KMS-11 (cell line): ENCODE results near the gene SYT9.

Experiments
- H2AFZ ChIP-seq: fragments of 200-600 bp; sonication (generic); 2 replicates; pipeline ENCODE4 v1.6.1; 2016; ENCODE audit warnings: antibody characterized with exemption, mixed run types, low read depth
- H3K27ac ChIP-seq: fragments of 200-600 bp; sonication (generic); 2 replicates; pipeline ENCODE4 v1.6.1; 2016; ENCODE audit warnings: mild to moderate bottlenecking, mixed run types
- H3K27me3 ChIP-seq: fragments of 200-600 bp; sonication (generic); 2 replicates; pipeline ENCODE4 v1.6.1; 2017; ENCODE audit warnings: mild to moderate bottlenecking, low read depth, mixed run types, moderate library complexity; ENCODE audit not compliant: insufficient read depth
- H3K36me3 ChIP-seq: fragments of 200-600 bp; sonication (generic); 2 replicates; pipeline ENCODE4 v1.6.1; 2017; ENCODE audit warnings: mild to moderate bottlenecking, mixed run types; ENCODE audit not compliant: insufficient read depth
- H3K4me1 ChIP-seq: fragments of 200-600 bp; sonication (generic); 2 replicates; pipeline ENCODE4 v1.6.1; 2016; ENCODE audit warnings: mild to moderate bottlenecking, low read depth, mixed run types; ENCODE audit not compliant: poor library complexity, severe bottlenecking
- H3K4me2 ChIP-seq: fragments of 200-600 bp; sonication (generic); 2 replicates; pipeline ENCODE4 v1.7.0; 2016; ENCODE audit warnings: mild to moderate bottlenecking, mixed run types
- H3K4me3 ChIP-seq: fragments of 200-600 bp; sonication (generic); IDR thresholded peaks from 2 replicates; pipeline ENCODE4 v1.6.1; 2017; ENCODE audit warnings: low read depth, low read length, mixed read lengths; ENCODE audit not compliant: insufficient read depth
- H3K79me2 ChIP-seq: fragments of 200-600 bp; sonication (generic); 2 replicates; pipeline ENCODE4 v1.6.1; 2016; ENCODE audit warnings: low read depth, mixed run types; ENCODE audit not compliant: insufficient read depth
- H3K9ac ChIP-seq: fragments of 200-600 bp; sonication (generic); 2 replicates; pipeline ENCODE4 v1.6.1; 2016; ENCODE audit warnings: mild to moderate bottlenecking, mixed run types
- H4K20me1 ChIP-seq: fragments of 200-600 bp; sonication (generic); 2 replicates; pipeline ENCODE4 v1.6.1; 2016; ENCODE audit warnings: mild to moderate bottlenecking, mixed run types; ENCODE audit not compliant: insufficient read depth
- CTCF ChIP-seq: fragments of 200-600 bp; sonication (generic); conservative IDR thresholded peaks from 2 replicates; pipeline ENCODE4 v1.6.1; 2017; ENCODE audit warnings: low read depth, mild to moderate bottlenecking, antibody characterized with exemption, low read length, moderate library complexity, mixed read lengths

SYT9 gene

GRCh38 chr11:7253800-7254199 lies 2.1 kb downstream of the SYT9 start:
- Histone ChIP-seq H3K9ac (no peak overlapping the region), H3K27ac (no peak overlapping the region), H3K4me3 (no peak overlapping the region), H2AFZ (no peak overlapping the region), H4K20me1 (no peaks in the 10 kb centered on the region), H3K36me3 (no peaks in the 10 kb centered on the region), H3K4me2 (no peak overlapping the region), H3K4me1 (no peaks in the 10 kb centered on the region), H3K27me3 (no peaks in the 10 kb centered on the region), H3K79me2 (no peaks in the 10 kb centered on the region)
- TF ChIP-seq CTCF, result no peak

DNA sequence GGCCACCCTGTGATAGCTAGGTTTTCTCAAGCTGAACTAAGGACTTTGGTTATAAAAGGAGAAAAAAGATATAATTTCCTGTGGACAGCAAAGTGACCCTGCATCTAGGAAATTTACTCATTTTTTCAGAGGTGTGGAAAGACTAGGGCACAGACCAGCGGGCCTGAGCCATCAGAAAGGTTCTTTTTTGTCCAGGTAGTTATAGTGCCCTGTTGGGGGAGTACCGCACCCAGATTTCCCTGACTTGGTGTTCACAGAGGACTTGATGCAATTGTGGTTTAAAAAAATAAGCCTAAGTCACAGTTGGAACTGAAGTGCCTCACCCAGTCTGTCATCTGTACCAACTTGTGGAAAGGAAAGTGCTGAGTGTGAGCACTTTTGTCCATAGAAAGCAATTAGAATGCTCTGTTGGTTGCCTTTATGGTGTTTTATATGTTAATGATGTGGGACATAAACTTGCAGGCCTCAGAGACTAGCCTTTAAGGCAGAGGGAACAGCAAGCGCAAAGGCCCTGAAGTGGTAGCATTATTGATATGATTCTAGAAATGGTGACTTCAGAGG lies 3.1 kb downstream of the SYT9 start:
- no peak overlapping the region for H3K4me2 ChIP-seq
- H3K79me2 ChIP-seq, result no peaks in the 10 kb centered on the region
- no peaks in the 10 kb centered on the region for H3K36me3 ChIP-seq
- no peaks in the 10 kb centered on the region for H3K27me3 ChIP-seq
- H3K9ac ChIP-seq, result no peak overlapping the region
- H2AFZ ChIP-seq, result no peak overlapping the region
- H3K4me3 ChIP-seq, result no peak overlapping the region
- no peaks in the 10 kb centered on the region for H3K4me1 ChIP-seq
- H3K27ac ChIP-seq, result no peak overlapping the region
- TF ChIP-seq CTCF, result no peak
- H4K20me1 ChIP-seq, result no peaks in the 10 kb centered on the region

DNA sequence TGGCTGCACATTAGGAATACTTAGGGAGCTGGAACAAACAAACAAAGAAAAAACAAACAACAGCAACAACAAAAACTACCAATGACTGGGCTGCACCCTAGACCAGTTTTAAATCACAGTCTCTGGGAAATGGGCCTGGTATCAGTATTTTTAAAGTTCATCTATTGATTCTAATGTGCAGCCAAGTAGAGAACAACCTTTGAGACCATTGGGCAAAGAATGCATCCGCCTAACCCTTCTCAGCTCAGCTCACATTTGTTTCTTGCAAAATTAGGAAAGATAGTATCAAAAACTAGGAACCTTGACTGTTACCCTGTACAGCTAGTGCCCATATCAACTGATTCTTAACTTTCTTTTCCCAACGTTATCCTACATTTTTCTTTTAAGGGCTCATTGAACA lies 5.2 kb downstream of the SYT9 start:
- Histone ChIP-seq H3K4me1 (no peaks in the 10 kb centered on the region), H3K36me3 (no peaks in the 10 kb centered on the region), H2AFZ (no peak overlapping the region), H3K79me2 (no peaks in the 10 kb centered on the region), H3K27ac (no peak overlapping the region), H3K4me2 (no peak overlapping the region), H4K20me1 (no peaks in the 10 kb centered on the region), H3K27me3 (no peaks in the 10 kb centered on the region), H3K9ac (no peak overlapping the region), H3K4me3 (no peak overlapping the region)
- TF ChIP-seq CTCF, result no peak

GRCh38 chr11:7257724-7258123 lies 6.0 kb downstream of the SYT9 start:
- no peak overlapping the region for H2AFZ ChIP-seq
- H3K4me3 ChIP-seq, result no peak overlapping the region
- no peak overlapping the region for H3K9ac ChIP-seq
- H3K4me2 ChIP-seq, result no peak overlapping the region
- no peaks in the 10 kb centered on the region for H3K79me2 ChIP-seq
- no peaks in the 10 kb centered on the region for H3K4me1 ChIP-seq
- no peaks in the 10 kb centered on the region for H4K20me1 ChIP-seq
- H3K27ac ChIP-seq, result no peak overlapping the region
- no peaks in the 10 kb centered on the region for H3K27me3 ChIP-seq
- no peaks in the 10 kb centered on the region for H3K36me3 ChIP-seq
- TF ChIP-seq CTCF, result no peak
